GM23338 (cell line): ENCODE results near the gene ZC3H7A. TPM values are rescaled to one million over a fixed set of nuclear protein-coding genes. Genes with fewer than 3 reads are reported as not detected.

Source experiments
- ATAC-seq: fragments of 200-7000 bp; cut with Tn5 transposase; 3 replicates; pipeline ENCODE4 v1.9.1; 2020
- DNase-seq: peaks from one replicate; pipeline ENCODE4 v3.0.0-alpha.2; 2015; ENCODE audit warnings: low spot score
- H2AFZ ChIP-seq: fragments of 200-600 bp; sonication (generic); 2 replicates; pipeline ENCODE4 v1.8.0; 2016; ENCODE audit warnings: antibody characterized with exemption, mild to moderate bottlenecking, moderate library complexity
- H3F3A ChIP-seq: fragments of 200-600 bp; sonication (generic); replicated peaks from 2 replicates; pipeline ENCODE4 v1.8.0; 2017; ENCODE audit warnings: antibody characterized with exemption, mixed run types, low read depth
- H3K27ac ChIP-seq: fragments of 200-600 bp; sonication (generic); 2 replicates; pipeline ENCODE4 v1.6.1; 2016; ENCODE audit warnings: low read depth
- H3K27me3 ChIP-seq: fragments of 200-600 bp; sonication (generic); 2 replicates; pipeline ENCODE4 v1.8.0; 2016; ENCODE audit warnings: mild to moderate bottlenecking, mixed run types, moderate library complexity; ENCODE audit not compliant: insufficient read depth
- H3K36me3 ChIP-seq: fragments of 200-600 bp; sonication (generic); 2 replicates; pipeline ENCODE4 v1.8.0; 2016; ENCODE audit warnings: mild to moderate bottlenecking; ENCODE audit not compliant: insufficient read depth
- H3K4me1 ChIP-seq: fragments of 200-600 bp; sonication (generic); 2 replicates; pipeline ENCODE4 v1.8.0; 2016; ENCODE audit warnings: mild to moderate bottlenecking, moderate library complexity; ENCODE audit not compliant: insufficient read depth
- H3K4me2 ChIP-seq: fragments of 200-600 bp; sonication (generic); 2 replicates; pipeline ENCODE4 v1.7.1; 2017; ENCODE audit warnings: mixed run types
- H3K4me3 ChIP-seq: fragments of 200-600 bp; sonication (generic); 2 replicates; pipeline ENCODE4 v1.6.1; 2016; ENCODE audit warnings: mixed run types
- H3K79me2 ChIP-seq: fragments of 200-600 bp; sonication (generic); replicated peaks from 2 replicates; pipeline ENCODE4 v1.8.0; 2017; ENCODE audit warnings: mild to moderate bottlenecking; ENCODE audit not compliant: insufficient read depth
- H3K9me2 ChIP-seq: fragments of 200-600 bp; sonication (generic); 2 replicates; pipeline ENCODE4 v1.8.0; 2017; ENCODE audit not compliant: insufficient read depth
- H4K20me1 ChIP-seq: fragments of 200-600 bp; sonication (generic); replicated peaks from 2 replicates; pipeline ENCODE4 v1.8.0; 2017; ENCODE audit warnings: mild to moderate bottlenecking; ENCODE audit not compliant: insufficient read depth
- H3K27ac Mint-ChIP-seq: 2 replicates; pipeline ENCODE4 v1.8.0; 2020; ENCODE audit warnings: inconsistent platforms, mild to moderate bottlenecking, moderate library complexity, mixed read lengths
- H3K27me3 Mint-ChIP-seq: 3 replicates; pipeline ENCODE4 v1.8.0; 2022; ENCODE audit warnings: low read depth, mild to moderate bottlenecking, moderate library complexity, mixed read lengths, inconsistent platforms; ENCODE audit not compliant: insufficient read depth, poor library complexity
- H3K36me3 Mint-ChIP-seq: 3 replicates; pipeline ENCODE4 v1.8.0; 2021; ENCODE audit warnings: low read depth, mild to moderate bottlenecking, inconsistent platforms, moderate library complexity, mixed read lengths
- H3K4me1 Mint-ChIP-seq: 3 replicates; pipeline ENCODE4 v1.8.0; 2020; ENCODE audit warnings: mild to moderate bottlenecking, inconsistent platforms, mixed read lengths
- H3K4me3 Mint-ChIP-seq: 3 replicates; pipeline ENCODE4 v1.8.0; 2021; ENCODE audit warnings: moderate library complexity, mild to moderate bottlenecking, inconsistent platforms, mixed read lengths
- H3K9me3 Mint-ChIP-seq: 3 replicates; pipeline ENCODE4 v1.8.0; 2020; ENCODE audit warnings: moderate library complexity, mild to moderate bottlenecking, inconsistent platforms, mixed read lengths
- CREB1 ChIP-seq: fragments of 250-450 bp; sonication (Bioruptor Pico); IDR thresholded peaks from 2 replicates; pipeline ENCODE4 v1.5.0; 2020; ENCODE audit warnings: low read depth, mild to moderate bottlenecking, moderate library complexity
- CTCF ChIP-seq, 2 experiments: fragments of 200-600 bp in 1 of 2; sonication (generic) in 1 of 2; conservative IDR thresholded peaks; 2 replicates each; pipeline versions ENCODE4 v1.5.1 to v1.6.1; 2016 to 2017; ENCODE audit warnings: antibody characterized with exemption in 2 of 2, low read depth in 2 of 2, mild to moderate bottlenecking in 2 of 2, moderate library complexity in 1 of 2
- ETS1 ChIP-seq: IDR thresholded peaks from 2 replicates; pipeline ENCODE4 v1.6.1; 2016; ENCODE audit warnings: antibody characterized with exemption
- EZH2 ChIP-seq: fragments of 200-600 bp; sonication (generic); IDR thresholded peaks from one replicate; pipeline ENCODE4 v1.8.0; 2017; ENCODE audit warnings: antibody characterized with exemption, mild to moderate bottlenecking, low read depth; ENCODE audit not compliant: unreplicated experiment
- EZH2phosphoT487 ChIP-seq: fragments of 200-600 bp; sonication (generic); IDR thresholded peaks from one replicate; pipeline ENCODE4 v1.8.1; 2018; ENCODE audit warnings: antibody characterized with exemption; ENCODE audit not compliant: unreplicated experiment
- JUNB ChIP-seq: IDR thresholded peaks from one replicate; pipeline ENCODE4 v1.6.1; 2016; ENCODE audit warnings: antibody characterized with exemption; ENCODE audit not compliant: unreplicated experiment
- NANOG ChIP-seq: IDR thresholded peaks from 2 replicates; pipeline ENCODE4 v1.6.1; 2016; ENCODE audit warnings: antibody characterized with exemption, borderline replicate concordance
- POLR2AphosphoS5 ChIP-seq: IDR thresholded peaks from 2 replicates; pipeline ENCODE4 v1.6.1; 2016; ENCODE audit warnings: antibody characterized with exemption, low read depth
- REST ChIP-seq: IDR thresholded peaks from one replicate; pipeline ENCODE4 v1.6.1; 2018; ENCODE audit warnings: antibody characterized with exemption; ENCODE audit not compliant: unreplicated experiment
- STAT1 ChIP-seq: IDR thresholded peaks from one replicate; pipeline ENCODE4 v1.6.1; 2016; ENCODE audit warnings: antibody characterized with exemption; ENCODE audit not compliant: unreplicated experiment
- ZNF114 ChIP-seq: fragments of 250-450 bp; sonication (Bioruptor Pico); IDR thresholded peaks from 2 replicates; pipeline ENCODE4 v1.5.0; 2020; ENCODE audit warnings: mild to moderate bottlenecking, moderate library complexity
- ZNF331 ChIP-seq: fragments of 250-450 bp; sonication (Bioruptor Pico); IDR thresholded peaks from 2 replicates; pipeline ENCODE4 v1.5.0; 2020; ENCODE audit warnings: low read depth, mild to moderate bottlenecking, moderate library complexity
- ZNF462 ChIP-seq: fragments of 250-450 bp; sonication (Bioruptor Pico); IDR thresholded peaks from 2 replicates; pipeline ENCODE4 v1.5.0; 2020; ENCODE audit warnings: mild to moderate bottlenecking, moderate library complexity
- polyA plus RNA-seq: library from polyadenylated mRNA; unstranded; fragments of >200 nt; fragmentation: Nextera tagmentation; extraction: Ambion mirVana; gene quantifications from 2 replicates; pipeline ENCODE4 v1.2.1, GENCODE V29; 2016
- total RNA-seq: library from RNA; depleted of rRNA; stranded (reverse); fragments of >200 nt; shearing (Covaris generic); gene quantifications from 2 replicates; pipeline ENCODE4 v1.2.3, GENCODE V29; 2014

The ZC3H7A gene
- total and polyA plus RNA-seq, 2 experiments from 2014 or later, result 32.7 to 42.2 TPM

- H3K79me2 ChIP-seq, result peaks cover 45% of the 10 kb centered on the region
- no peak overlapping the region for H2AFZ ChIP-seq
- H4K20me1 ChIP-seq, result peaks cover 15% of the 10 kb centered on the region
- DNase-seq (no peak), ATAC-seq (no peak)
- peak overlapping the region; percentile 99 for H3K4me3 ChIP-seq
- H3K4me2 ChIP-seq, result peak overlapping the region; percentile 100
- no peaks in the 10 kb centered on the region for H3K27me3 ChIP-seq
- TF ChIP-seq ZNF331 (CRISPR knock-in tag) (no peak), EZH2phosphoT487 (no peak), CTCF (conservative IDR thresholded peaks at IDR 0.05; ENCODE audit: low read depth in 2 of 2) (no peak), REST (no peak), POLR2AphosphoS5 (no peak), EZH2 (no peak), NANOG (no peak), ZNF462 (no peak), JUNB (no peak), STAT1 (no peak), CREB1 (no peak), ZNF114 (CRISPR knock-in tag) (no peak), ETS1 (no peak)
- Mint-ChIP-seq H3K36me3 (peaks cover 9% of the 10 kb centered on the region; the same call in 2 of the 3 replicates), H3K4me3 (peak overlapping the region; percentile 86; the same call in 2 of the 3 replicates), H3K27me3 (peaks cover 5% of the 10 kb centered on the region), H3K9me3 (no peaks in the 10 kb centered on the region), H3K4me1 (peaks cover 31% of the 10 kb centered on the region; the same call in 2 of the 3 replicates), H3K27ac (0 out of 2 replicates have a peak overlapping the region, but pooled peaks have one; percentile 98)
- H3F3A ChIP-seq, result peaks cover 16% of the 10 kb centered on the region
- no peak overlapping the region for H3K27ac ChIP-seq
- no peaks in the 10 kb centered on the region for H3K36me3 ChIP-seq
- H3K4me1 ChIP-seq, result peaks cover 23% of the 10 kb centered on the region
- H3K9me2 ChIP-seq, result no peaks in the 10 kb centered on the region
These were observed 1.9 kb upstream of the ZC3H7A start for GRCh38 chr16:11799017-11799381.
